SK-N-SH (cell line): Measurements from ENCODE around the gene METTL24. TPM values are rescaled to one million over a fixed set of nuclear protein-coding genes. Genes with fewer than 3 reads are reported as not detected.
"Not testable (repeated sequence)": the region's sequence is repeated elsewhere in the genome, so short reads cannot be mapped to it uniquely, and the experiment has no call there.

Source experiments
- CTCF ChIA-PET: fragments of 300-600, 350-600 bp; formaldehyde crosslinking; extraction: SDS; loops from one replicate; lab custom pipeline; 2021; lab: Yijun Ruan, JAX
- POLR2A ChIA-PET: fragments of 350-600 bp; sonication (Branson Sonifier 250); formaldehyde crosslinking; extraction: SDS; loops from one replicate; lab custom pipeline; 2020; ENCODE audit warnings: antibody characterized with exemption, inconsistent platforms; lab: Yijun Ruan, JAX
- DNase-seq: peaks from one replicate; pipeline ENCODE4 v3.0.0; 2012
- H2AFZ ChIP-seq: fragments of 200-600 bp; sonication (generic); 2 replicates; pipeline ENCODE4 v1.8.1; 2016; ENCODE audit warnings: antibody characterized with exemption, mild to moderate bottlenecking, low read depth
- H3F3A ChIP-seq: fragments of 200-600 bp; sonication (generic); replicated peaks from 2 replicates; pipeline ENCODE3; 2016; ENCODE audit warnings: antibody characterized with exemption, mild to moderate bottlenecking; ENCODE audit not compliant: insufficient read depth
- H3K27ac ChIP-seq, 2 experiments: fragments of 200-500 bp in 1 of 2; fragments of 200-600 bp in 1 of 2; sonication (Bioruptor generic) in 1 of 2; sonication (generic), shearing (Covaris generic) in 1 of 2; 2 replicates each; pipeline versions ENCODE4 v1.5.1 to v1.6.1; 2014 to 2016; ENCODE audit warnings: low read depth in 2 of 2, inconsistent platforms in 1 of 2, low read length in 1 of 2, mild to moderate bottlenecking in 1 of 2, mixed read lengths in 1 of 2
- H3K27me3 ChIP-seq: fragments of 200-600 bp; sonication (generic), shearing (Covaris generic); 2 replicates; pipeline ENCODE4 v1.6.1; 2016; ENCODE audit warnings: mixed run types; ENCODE audit not compliant: insufficient read depth
- H3K36me3 ChIP-seq, 2 experiments: fragments of 200-500 bp in 1 of 2; fragments of 200-600 bp in 1 of 2; sonication (Bioruptor generic) in 1 of 2; sonication (generic) in 1 of 2; replicated peaks in 1 of 2; 2 replicates each; pipeline versions ENCODE3 to v1.5.1; 2014 to 2016; ENCODE audit warnings: low read length in 1 of 2, mild to moderate bottlenecking in 1 of 2; ENCODE audit not compliant: insufficient read depth in 2 of 2, control insufficient read depth in 1 of 2
- H3K4me1 ChIP-seq, 2 experiments: fragments of 200-500 bp in 1 of 2; fragments of 200-600 bp in 1 of 2; sonication (Bioruptor generic) in 1 of 2; sonication (generic), shearing (Covaris generic) in 1 of 2; 2 replicates each; pipeline versions ENCODE4 v1.5.1 to v1.6.1; 2014 to 2016; ENCODE audit warnings: low read depth in 1 of 2, low read length in 1 of 2, mixed run types in 1 of 2; ENCODE audit not compliant: insufficient read depth in 2 of 2, control insufficient read depth in 1 of 2
- H3K4me2 ChIP-seq: fragments of 200-600 bp; sonication (generic), shearing (Covaris generic); 2 replicates; pipeline ENCODE4 v1.6.1; 2017; ENCODE audit warnings: mixed run types
- H3K4me3 ChIP-seq, 2 experiments: fragments of 200-500 bp in 1 of 2; fragments of 200-600 bp in 1 of 2; sonication (Bioruptor generic) in 1 of 2; sonication (generic), shearing (Covaris generic) in 1 of 2; 2 replicates each; pipeline versions ENCODE4 v1.5.1 to v1.8.1; 2014 to 2016; ENCODE audit warnings: low read depth in 2 of 2, inconsistent platforms in 1 of 2, low read length in 1 of 2, mild to moderate bottlenecking in 1 of 2, mixed read lengths in 1 of 2, moderate library complexity in 1 of 2
- H3K79me2 ChIP-seq: fragments of 200-600 bp; sonication (generic); 2 replicates; pipeline ENCODE4 v1.8.1; 2017; ENCODE audit warnings: mild to moderate bottlenecking; ENCODE audit not compliant: insufficient read depth
- H3K9ac ChIP-seq: fragments of 200-600 bp; sonication (generic); 2 replicates; pipeline ENCODE4 v1.6.1; 2017; ENCODE audit warnings: mixed run types
- H3K9me2 ChIP-seq: fragments of 200-600 bp; sonication (generic); 2 replicates; pipeline ENCODE4 v1.6.1; 2017; ENCODE audit warnings: mixed run types
- H3K9me3 ChIP-seq: fragments of 200-600 bp; sonication (generic); 2 replicates; pipeline ENCODE4 v1.6.1; 2017; ENCODE audit warnings: mixed run types, mild to moderate bottlenecking, moderate library complexity
- H4K20me1 ChIP-seq: fragments of 200-600 bp; sonication (generic); 2 replicates; pipeline ENCODE4 v1.6.1; 2017; ENCODE audit warnings: mild to moderate bottlenecking, mixed run types; ENCODE audit not compliant: insufficient read depth
- EP300 ChIP-seq, 2 experiments: IDR thresholded peaks; 2 replicates each; pipeline versions ENCODE4 v1.4.0 to v1.6.1; 2012; ENCODE audit warnings: borderline replicate concordance in 1 of 2, low read depth in 1 of 2, low read length in 1 of 2
- JUND ChIP-seq: IDR thresholded peaks from 2 replicates; pipeline ENCODE4 v1.4.0; 2012
- RXRA ChIP-seq: IDR thresholded peaks from 2 replicates; pipeline ENCODE4 v1.4.0; 2012; ENCODE audit warnings: low read depth, mild to moderate bottlenecking, borderline replicate concordance
- TCF12 ChIP-seq: IDR thresholded peaks from 2 replicates; pipeline ENCODE4 v1.4.0; 2012
- WGBS: methylation state at CpG from one replicate; pipeline ENCODE4 v1.1.6; 2017; ENCODE audit warnings: low lambda C conversion rate; 5-methylcytosine and 5-hydroxymethylcytosine counted together
- polyA plus RNA-seq, 3 experiments: library from polyadenylated mRNA; depleted of rRNA; stranded (reverse); fragments of >200 nt; gene quantifications; 2 replicates each; pipeline ENCODE4 v1.2.3, GENCODE V29; 2012
- TF ChIP-seq, protein P1 (sequence below): IDR thresholded peaks from 2 replicates; pipeline ENCODE4; 2012
- TF ChIP-seq, protein P2 (sequence below): IDR thresholded peaks from 2 replicates; pipeline ENCODE4 v1.4.0; 2012; ENCODE audit warnings: low read depth, borderline replicate concordance
- TF ChIP-seq, protein P3 (sequence below): fragments of 150-350 bp; IDR thresholded peaks from 2 replicates; pipeline ENCODE4 v1.6.1; 2016; ENCODE audit warnings: mild to moderate bottlenecking, low read depth, low read length

The METTL24 gene
- polyA plus RNA-seq, 1 of the 3 experiments (the other 2 are of a cell fraction) = not detected

DNA sequence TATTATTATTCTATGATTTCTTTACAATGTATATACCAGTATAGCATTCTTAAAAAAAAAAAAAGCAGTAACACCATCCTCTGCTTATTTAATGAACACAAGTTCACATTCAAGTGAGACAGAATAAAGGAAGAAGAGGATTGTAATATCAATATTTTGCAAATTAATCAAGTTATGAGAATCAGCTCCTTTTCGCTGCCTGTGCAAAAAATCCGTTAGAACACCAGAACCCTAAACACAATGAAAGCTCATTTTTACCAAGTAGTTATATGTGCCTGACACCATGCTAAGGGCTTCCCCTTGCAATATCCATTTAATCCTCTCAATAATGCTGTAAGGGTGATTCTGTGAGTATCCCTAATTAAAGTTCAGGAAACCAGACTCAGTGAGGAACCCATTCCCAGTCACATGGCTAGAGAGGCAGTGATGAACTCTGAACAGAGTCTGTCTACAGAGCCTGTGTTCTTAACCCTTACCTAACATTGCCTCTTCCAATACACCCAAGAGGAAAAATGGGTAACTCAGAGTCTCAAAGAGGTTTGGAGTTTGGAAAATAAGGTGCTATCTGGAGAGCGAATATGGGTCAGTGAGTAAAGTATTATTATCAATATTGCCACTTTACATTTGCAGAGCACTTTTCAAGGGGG, 111.1 kb downstream of the METTL24 start:
- Histone ChIP-seq H3K27ac (no peak overlapping the region), H3K9ac (no peak overlapping the region), H4K20me1 (no peaks in the 10 kb centered on the region), H3K4me3 (no peak overlapping the region), H2AFZ (no peak overlapping the region), H3F3A (no peaks in the 10 kb centered on the region), H3K36me3 (no peaks in the 10 kb centered on the region), H3K79me2 (no peaks in the 10 kb centered on the region), H3K4me1 (no peaks in the 10 kb centered on the region), H3K27me3 (no peaks in the 10 kb centered on the region), H3K9me3 (no peaks in the 10 kb centered on the region), H3K4me2 (no peak overlapping the region), H3K9me2 (no peaks in the 10 kb centered on the region)
- WGBS = 97% methylated on average over 3 of the region's 3 CpGs
- TF ChIP-seq, protein P1, sequence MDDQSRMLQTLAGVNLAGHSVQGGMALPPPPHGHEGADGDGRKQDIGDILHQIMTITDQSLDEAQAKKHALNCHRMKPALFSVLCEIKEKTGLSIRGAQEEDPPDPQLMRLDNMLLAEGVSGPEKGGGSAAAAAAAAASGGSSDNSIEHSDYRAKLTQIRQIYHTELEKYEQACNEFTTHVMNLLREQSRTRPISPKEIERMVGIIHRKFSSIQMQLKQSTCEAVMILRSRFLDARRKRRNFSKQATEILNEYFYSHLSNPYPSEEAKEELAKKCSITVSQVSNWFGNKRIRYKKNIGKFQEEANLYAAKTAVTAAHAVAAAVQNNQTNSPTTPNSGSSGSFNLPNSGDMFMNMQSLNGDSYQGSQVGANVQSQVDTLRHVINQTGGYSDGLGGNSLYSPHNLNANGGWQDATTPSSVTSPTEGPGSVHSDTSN = no peak
- TF ChIP-seq, protein P2, sequence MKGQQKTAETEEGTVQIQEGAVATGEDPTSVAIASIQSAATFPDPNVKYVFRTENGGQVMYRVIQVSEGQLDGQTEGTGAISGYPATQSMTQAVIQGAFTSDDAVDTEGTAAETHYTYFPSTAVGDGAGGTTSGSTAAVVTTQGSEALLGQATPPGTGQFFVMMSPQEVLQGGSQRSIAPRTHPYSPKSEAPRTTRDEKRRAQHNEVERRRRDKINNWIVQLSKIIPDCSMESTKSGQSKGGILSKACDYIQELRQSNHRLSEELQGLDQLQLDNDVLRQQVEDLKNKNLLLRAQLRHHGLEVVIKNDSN = no peak
- DNase-seq = no peak
- CTCF ChIA-PET = no interaction called here
- POLR2A ChIA-PET = no interaction called here

DNA sequence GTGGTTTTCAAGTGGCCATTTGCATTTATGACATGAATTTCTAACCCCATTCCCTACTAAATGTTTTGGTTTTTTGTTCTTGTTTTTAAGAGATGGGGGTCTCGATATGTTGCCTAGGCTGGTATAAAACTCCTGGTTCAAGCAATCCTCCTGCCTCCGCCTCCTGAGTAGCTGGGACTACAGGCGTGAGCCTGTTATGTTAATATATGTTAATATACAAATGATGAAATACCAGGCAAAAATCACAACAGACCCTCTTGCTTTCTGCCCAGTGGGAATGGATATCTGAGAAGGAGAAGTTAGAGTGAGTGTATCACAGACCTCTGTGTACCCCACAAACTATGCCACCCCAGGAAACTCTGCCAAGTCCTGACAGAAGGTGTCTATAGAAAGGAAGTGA, 111.8 kb downstream of the METTL24 start:
- WGBS = 95% methylated on average over 3 of the region's 3 CpGs
- Histone ChIP-seq H3K27ac (no peak overlapping the region), H4K20me1 (no peaks in the 10 kb centered on the region), H3K9me3 (no peaks in the 10 kb centered on the region), H2AFZ (no peak overlapping the region), H3K27me3 (no peaks in the 10 kb centered on the region), H3F3A (no peaks in the 10 kb centered on the region), H3K36me3 (no peaks in the 10 kb centered on the region), H3K4me1 (no peaks in the 10 kb centered on the region), H3K4me2 (no peak overlapping the region), H3K9ac (no peak overlapping the region), H3K4me3 (no peak overlapping the region), H3K79me2 (no peaks in the 10 kb centered on the region), H3K9me2 (no peaks in the 10 kb centered on the region)
- ChIA-PET POLR2A (no interaction called here), CTCF (no interaction called here)
- no peak for TF ChIP-seq EP300 (IDR thresholded peaks at IDR 0.05; ENCODE audit: borderline replicate concordance in 1 of 2, low read depth in 1 of 2, low read length in 1 of 2)
- TF ChIP-seq JUND = no peak
- TF ChIP-seq TCF12 = no peak
- TF ChIP-seq RXRA = no peak
- TF ChIP-seq, protein P3, sequence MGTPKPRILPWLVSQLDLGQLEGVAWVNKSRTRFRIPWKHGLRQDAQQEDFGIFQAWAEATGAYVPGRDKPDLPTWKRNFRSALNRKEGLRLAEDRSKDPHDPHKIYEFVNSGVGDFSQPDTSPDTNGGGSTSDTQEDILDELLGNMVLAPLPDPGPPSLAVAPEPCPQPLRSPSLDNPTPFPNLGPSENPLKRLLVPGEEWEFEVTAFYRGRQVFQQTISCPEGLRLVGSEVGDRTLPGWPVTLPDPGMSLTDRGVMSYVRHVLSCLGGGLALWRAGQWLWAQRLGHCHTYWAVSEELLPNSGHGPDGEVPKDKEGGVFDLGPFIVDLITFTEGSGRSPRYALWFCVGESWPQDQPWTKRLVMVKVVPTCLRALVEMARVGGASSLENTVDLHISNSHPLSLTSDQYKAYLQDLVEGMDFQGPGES = no peak
- no peak for DNase-seq

DNA sequence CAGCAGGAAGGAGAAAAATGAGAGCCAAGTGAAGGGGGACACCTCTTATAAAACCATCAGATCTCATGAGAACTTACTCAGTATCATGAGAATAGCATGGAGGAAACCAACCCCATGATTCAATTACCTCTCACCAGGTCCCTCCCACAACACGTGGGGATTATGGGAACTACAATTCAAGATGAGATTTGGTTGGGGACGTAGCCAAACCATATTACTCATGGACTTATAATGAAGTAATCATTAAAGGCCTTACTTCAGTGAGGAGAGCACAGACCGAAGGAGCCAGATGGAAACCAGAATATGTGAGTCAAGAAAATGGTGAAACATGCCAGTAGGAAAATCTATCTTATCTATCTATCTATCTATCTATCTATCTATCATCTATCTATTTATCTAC, 113.5 kb downstream of the METTL24 start:
- POLR2A ChIA-PET = not testable (repeated sequence)

More for the DNA sequence above, 113.5 kb downstream of the METTL24 start:
- H3K27me3 ChIP-seq, H3K9ac ChIP-seq, H3K79me2 ChIP-seq, H3K9me3 ChIP-seq, DNase-seq, H3K4me3 ChIP-seq, CTCF ChIA-PET, H3K4me2 ChIP-seq, H2AFZ ChIP-seq, H4K20me1 ChIP-seq, H3K4me1 ChIP-seq, H3F3A ChIP-seq, H3K36me3 ChIP-seq, H3K27ac ChIP-seq, H3K9me2 ChIP-seq: not testable (repeated sequence)
- 73% methylated on average over 3 of the region's 3 CpGs for WGBS
